ENCODE results near the gene RNFT2. TPM values are rescaled to one million over a fixed set of nuclear protein-coding genes. Genes with fewer than 3 reads are reported as not detected.

Gene RNFT2
- total RNA-seq, 1 experiment from 2014 or later, result 29.5 TPM

GRCh38 chr12:116803013-116803736 lies 65.1 kb downstream of the RNFT2 start:
- Mint-ChIP-seq H3K27me3 (ENCODE audit: low read depth) (no peaks in the 10 kb centered on the region), H3K4me3 (no peak overlapping the region), H3K9me3 (peaks cover 3 to 4% of the 10 kb centered on the region in 2 experiments; a peak in 2 of 5 replicates), H3K4me1 (no peaks in the 10 kb centered on the region), H3K36me3 (ENCODE audit: insufficient read depth in 1 of 3, low read depth in 3 of 3) (peaks cover 23 to 30% (median 24%) of the 10 kb centered on the region in 3 experiments), H3K27ac (no peak overlapping the region; a peak in 1 of 7 replicates)
- Histone ChIP-seq H2AFZ (ENCODE audit: low read length) (no peak overlapping the region), H3K4me2 (ENCODE audit: insufficient read depth, insufficient read length, low read length) (no peak overlapping the region), H4K8ac (replicated peaks; ENCODE audit: insufficient read length, low read depth, low read length) (no peak overlapping the region), H4K5ac (ENCODE audit: insufficient read length, low read depth, low read length) (no peak overlapping the region), H2BK15ac (ENCODE audit: low read depth, low read length) (no peak overlapping the region), H3K23me2 (ENCODE audit: insufficient read length, low read depth, low read length, poor library complexity, severe bottlenecking) (no peaks in the 10 kb centered on the region), H3K27me3 (ENCODE audit: insufficient read depth, low read length) (no peaks in the 10 kb centered on the region), H3K9me3 (ENCODE audit: control insufficient read depth, low read depth, low read length) (no peaks in the 10 kb centered on the region), H3K9ac (ENCODE audit: extremely low read depth, insufficient read length, low read length) (no peak overlapping the region), H3K23ac (ENCODE audit: insufficient read length, low read depth, low read length) (no peak overlapping the region), H4K20me1 (ENCODE audit: control insufficient read depth, insufficient read depth, insufficient read length) (no peaks in the 10 kb centered on the region), H2BK12ac (ENCODE audit: insufficient read length, low read depth, low read length) (no peak overlapping the region), H2BK20ac (ENCODE audit: low read depth, low read length, poor library complexity, severe bottlenecking) (no peak overlapping the region), H2BK120ac (ENCODE audit: low read depth, low read length, poor library complexity, severe bottlenecking) (no peak overlapping the region), H3T11ph (ENCODE audit: low read length) (no peak overlapping the region), H3K79me2 (ENCODE audit: insufficient read depth, low read length) (no peaks in the 10 kb centered on the region), H2BK5ac (ENCODE audit: insufficient read length, low read length) (no peak overlapping the region), H3K27ac (ENCODE audit: insufficient read length, low read depth, low read length) (no peak overlapping the region), H3K14ac (ENCODE audit: insufficient read depth, low read length) (no peak overlapping the region), H3K56ac (ENCODE audit: insufficient read length, low read depth, low read length) (no peak overlapping the region), H4K91ac (ENCODE audit: insufficient read length, low read depth, low read length) (no peak overlapping the region), H3K4ac (ENCODE audit: low read depth, low read length) (no peak overlapping the region), H2AK5ac (ENCODE audit: insufficient read length, low read length) (no peak overlapping the region), H3K4me1 (ENCODE audit: insufficient read depth, low read length) (no peaks in the 10 kb centered on the region), H3K18ac (ENCODE audit: insufficient read length, low read depth, low read length) (no peak overlapping the region), H3K79me1 (ENCODE audit: insufficient read depth, low read depth, low read length, poor library complexity, severe bottlenecking) (no peaks in the 10 kb centered on the region)
- no CpG with 5 or more reads among the region's 7 CpGs for WGBS (ENCODE audit: extremely low coverage, insufficient read length, low lambda C conversion rate)
- DNase-seq, result no peak
- no peak for TF ChIP-seq CTCF (conservative IDR thresholded peaks at IDR 0.05)

Measured in H9 (cell line).